Endothelial cell (in vitro differentiated cells): ENCODE results near the gene SLC7A10. TPM values are rescaled to one million over a fixed set of nuclear protein-coding genes. Genes with fewer than 3 reads are reported as not detected.

Experiments
- DNase-seq: peaks from one replicate; pipeline ENCODE4 v3.0.0; 2021; ENCODE audit warnings: low spot score
- H3K27ac Mint-ChIP-seq: one replicate; pipeline ENCODE4 v1.8.0; 2021; ENCODE audit warnings: mixed read lengths, inconsistent platforms; ENCODE audit not compliant: unreplicated experiment
- H3K27me3 Mint-ChIP-seq: one replicate; pipeline ENCODE4 v1.8.0; 2021; ENCODE audit warnings: mild to moderate bottlenecking, moderate library complexity, mixed read lengths, inconsistent platforms; ENCODE audit not compliant: unreplicated experiment
- H3K36me3 Mint-ChIP-seq: one replicate; pipeline ENCODE4 v1.8.0; 2021; ENCODE audit warnings: mild to moderate bottlenecking, low read depth, mixed read lengths, inconsistent platforms; ENCODE audit not compliant: unreplicated experiment
- H3K4me1 Mint-ChIP-seq: one replicate; pipeline ENCODE4 v1.8.0; 2021; ENCODE audit warnings: mild to moderate bottlenecking, mixed read lengths, inconsistent platforms; ENCODE audit not compliant: unreplicated experiment
- H3K4me3 Mint-ChIP-seq: one replicate; pipeline ENCODE4 v1.8.0; 2021; ENCODE audit warnings: mild to moderate bottlenecking, mixed read lengths, inconsistent platforms; ENCODE audit not compliant: unreplicated experiment
- H3K9me3 Mint-ChIP-seq: one replicate; pipeline ENCODE4 v1.8.0; 2021; ENCODE audit warnings: mixed read lengths, inconsistent platforms; ENCODE audit not compliant: unreplicated experiment
- CTCF ChIP-seq: fragments of 200-600 bp; sonication (generic); IDR thresholded peaks from one replicate; pipeline ENCODE4 v1.5.0; 2021; ENCODE audit warnings: antibody characterized with exemption; ENCODE audit not compliant: unreplicated experiment
- long read RNA-seq: library from polyadenylated mRNA; unstranded; transcript quantifications from one replicate; pipeline ENCODE4 v2.0.0, GENCODE V29; 2020; ENCODE audit not compliant: unreplicated experiment
- total RNA-seq: library from RNA; stranded (reverse); fragmentation: NEBNext Ultra II Directional; extraction: Animal tissue kit (Norgen Biotek cat#: 25700); gene quantifications from one replicate; pipeline ENCODE4 v1.2.1, GENCODE V29; 2021; ENCODE audit not compliant: unreplicated experiment

Gene SLC7A10
- 4.4 TPM for total RNA-seq
- long read RNA-seq, partial matches to known transcripts, result 0 of 5 reads
- long read RNA-seq, other reads (novel, unspliced or antisense), result 2 of 5 reads

- H3K27me3 Mint-ChIP-seq, result peaks cover 21% of the 10 kb centered on the region
- TF ChIP-seq CTCF, result no peak
- DNase-seq, result no peak
Observed at GRCh38 chr19:33225458-33225926, at the start of gene SLC7A10. Gene SLC7A10, minus strand, starts transcription at chr19:33225850. Its CDS starts 147 bp downstream, at chr19:33225703.

GRCh38 chr19:33274663-33275558, 49.3 kb upstream of the SLC7A10 start:
- DNase-seq, result no peak
- TF ChIP-seq CTCF, result no peak
- no peak overlapping the region for H3K4me3 Mint-ChIP-seq
- no peaks in the 10 kb centered on the region for H3K9me3 Mint-ChIP-seq
- H3K36me3 Mint-ChIP-seq, result peaks cover 8% of the 10 kb centered on the region
- H3K4me1 Mint-ChIP-seq, result peaks cover 13% of the 10 kb centered on the region
- H3K27me3 Mint-ChIP-seq, result peaks cover 6% of the 10 kb centered on the region
- no peak overlapping the region for H3K27ac Mint-ChIP-seq

More at GRCh38 chr19:33225458-33225926, at the start of gene SLC7A10:
- Mint-ChIP-seq H3K4me1 (peaks cover 7% of the 10 kb centered on the region), H3K4me3 (peak within 1 kb of the TSS; percentile 83), H3K36me3 (peaks cover 3% of the 10 kb centered on the region), H3K27ac (peak within 1 kb of the TSS; percentile 42), H3K9me3 (no peaks in the 10 kb centered on the region)

- H3K27ac Mint-ChIP-seq, result peak overlapping the region; percentile 38
- peaks cover 6% of the 10 kb centered on the region for H3K27me3 Mint-ChIP-seq
- peak; percentile 31 for DNase-seq
- no peak overlapping the region for H3K4me3 Mint-ChIP-seq
- H3K4me1 Mint-ChIP-seq, result peaks cover 13% of the 10 kb centered on the region
- TF ChIP-seq CTCF, result no peak
- peaks cover 8% of the 10 kb centered on the region for H3K36me3 Mint-ChIP-seq
- no peaks in the 10 kb centered on the region for H3K9me3 Mint-ChIP-seq
Observed at GRCh38 chr19:33273881-33274662, 48.4 kb upstream of the SLC7A10 start.

- Mint-ChIP-seq H3K27me3 (peaks cover 6% of the 10 kb centered on the region), H3K4me3 (no peak overlapping the region), H3K9me3 (no peaks in the 10 kb centered on the region), H3K4me1 (peaks cover 13% of the 10 kb centered on the region), H3K27ac (peak overlapping the region; percentile 61), H3K36me3 (peaks cover 6% of the 10 kb centered on the region)
- DNase-seq, result no peak
- no peak for TF ChIP-seq CTCF
Observed at GRCh38 chr19:33273065-33273736, 47.6 kb upstream of the SLC7A10 start.
